Urinary bladder (tissue), 4 donors: Measurements from ENCODE around the gene NEU2. TPM values are rescaled to one million over a fixed set of nuclear protein-coding genes. Genes with fewer than 3 reads are reported as not detected.
"Not testable (repeated sequence)": the region's sequence is repeated elsewhere in the genome, so short reads cannot be mapped to it uniquely, and the experiment has no call there.

ENCODE experiments used
- DNase-seq: peaks from one replicate; pipeline ENCODE4 v3.0.0-alpha.2; 2015; ENCODE audit errors: extremely low spot score
- H3K27ac ChIP-seq: one replicate; pipeline ENCODE4 v1.5.1; 2013; ENCODE audit warnings: low read depth, mild to moderate bottlenecking, moderate library complexity
- H3K36me3 ChIP-seq: one replicate; pipeline ENCODE4 v1.6.1; 2013; ENCODE audit warnings: mild to moderate bottlenecking, moderate library complexity; ENCODE audit not compliant: insufficient read depth
- H3K4me1 ChIP-seq: one replicate; pipeline ENCODE4 v1.6.1; 2013; ENCODE audit warnings: mild to moderate bottlenecking, moderate library complexity; ENCODE audit not compliant: insufficient read depth
- H3K4me3 ChIP-seq: one replicate; pipeline ENCODE4 v1.5.1; 2013; ENCODE audit warnings: low read depth, low read length
- WGBS: extraction: QIAGEN DNeasy Blood & Tissue Kit; methylation state at CpG from one replicate; pipeline ENCODE4 v1.1.7; 2013; 5-methylcytosine and 5-hydroxymethylcytosine counted together
- polyA plus RNA-seq: library from polyadenylated mRNA; stranded (reverse); fragments of 200-250 nt; gene quantifications from one replicate; pipeline ENCODE4 v1.2.3, GENCODE V29; 2013
- total RNA-seq: library from RNA; depleted of rRNA; stranded (reverse); fragments of >200 nt; gene quantifications from one replicate; pipeline ENCODE4 v1.2.3, GENCODE V29; 2014
- donor health status: healthy with polysubstance abuse.
- donor health status: healthy.

NEU2 gene
- total and polyA plus RNA-seq, 2 donors, result not detected

DNA sequence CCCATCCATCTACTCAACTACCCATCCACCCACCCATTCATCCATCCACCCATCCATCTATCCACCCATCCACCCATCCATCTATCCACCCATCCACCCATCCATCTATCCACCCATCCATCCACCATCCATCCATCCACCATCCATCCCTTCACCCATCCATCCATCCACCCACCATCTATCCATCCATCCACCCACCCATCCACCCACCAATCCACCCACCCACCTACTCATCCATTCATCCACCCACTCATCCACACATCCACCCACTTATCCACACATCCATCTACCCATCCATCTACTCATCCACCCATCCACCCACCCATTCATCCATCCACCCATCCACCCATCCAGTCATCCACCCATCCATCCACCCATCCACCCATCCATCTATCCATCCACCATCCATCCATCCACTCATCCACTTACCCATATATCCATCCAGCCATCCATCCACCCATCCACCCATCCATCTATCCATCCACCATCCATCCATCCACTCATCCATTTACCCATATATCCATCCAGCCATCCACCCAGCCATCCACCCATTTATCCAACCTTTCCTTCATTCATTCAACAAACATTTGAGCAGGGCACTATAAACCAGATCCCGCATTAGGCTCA lies 17.3 kb upstream of the NEU2 start:
- DNase-seq, result no peak
- 95% methylated on average over 1 of the region's 1 CpG for WGBS

DNA sequence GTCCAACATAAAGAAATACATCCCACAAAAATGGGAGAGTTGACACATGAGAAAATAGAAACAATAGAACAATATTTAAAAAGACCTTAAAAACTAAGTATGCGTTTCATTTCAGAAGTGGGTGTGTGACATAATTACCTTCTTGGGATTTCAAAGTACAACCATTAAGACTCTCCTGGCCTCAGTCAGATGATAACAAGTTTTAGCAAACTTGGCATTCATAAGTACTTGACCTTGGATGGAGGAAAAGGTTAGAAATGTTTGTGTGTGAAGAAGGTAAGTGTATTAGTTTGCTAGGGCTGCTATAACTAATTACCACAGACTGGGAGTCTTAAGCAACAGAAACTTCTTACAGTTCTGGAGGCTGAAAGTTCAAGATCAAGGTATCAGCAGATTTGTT lies 14.5 kb upstream of the NEU2 start:
- no peak for DNase-seq
- 96% methylated on average over 1 of the region's 1 CpG for WGBS
- Histone ChIP-seq H3K27ac (no peak overlapping the region), H3K4me3 (no peak overlapping the region), H3K4me1 (no peaks in the 10 kb centered on the region), H3K36me3 (peaks cover 1% of the 10 kb centered on the region)

More for the DNA sequence above, 17.3 kb upstream of the NEU2 start:
- no peak overlapping the region for H3K27ac ChIP-seq
- H3K4me1 ChIP-seq, result no peaks in the 10 kb centered on the region
- H3K4me3 ChIP-seq, result no peak overlapping the region
- peaks cover 1% of the 10 kb centered on the region for H3K36me3 ChIP-seq

DNA sequence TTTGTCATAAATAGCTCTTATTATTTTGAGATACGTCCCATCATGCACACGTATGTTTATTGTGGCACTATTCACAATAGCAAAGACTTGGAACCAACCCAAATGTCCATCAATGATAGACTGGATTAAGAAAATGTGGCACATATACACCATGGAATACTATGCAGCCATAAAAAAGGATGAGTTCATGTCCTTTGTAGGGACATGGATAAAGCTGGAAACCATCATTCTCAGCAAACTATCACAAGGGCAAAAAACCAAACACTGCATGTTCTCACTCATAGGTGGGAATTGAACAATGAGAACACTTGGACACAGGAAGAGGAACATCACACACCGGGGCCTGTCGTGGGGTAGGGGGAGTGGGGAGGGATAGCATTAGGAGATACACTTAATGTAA lies 12.9 kb upstream of the NEU2 start:
- WGBS, result 94% methylated on average over 4 of the region's 4 CpGs
- not testable (repeated sequence) for H3K4me1 ChIP-seq, DNase-seq, H3K4me3 ChIP-seq, H3K36me3 ChIP-seq, H3K27ac ChIP-seq

DNA sequence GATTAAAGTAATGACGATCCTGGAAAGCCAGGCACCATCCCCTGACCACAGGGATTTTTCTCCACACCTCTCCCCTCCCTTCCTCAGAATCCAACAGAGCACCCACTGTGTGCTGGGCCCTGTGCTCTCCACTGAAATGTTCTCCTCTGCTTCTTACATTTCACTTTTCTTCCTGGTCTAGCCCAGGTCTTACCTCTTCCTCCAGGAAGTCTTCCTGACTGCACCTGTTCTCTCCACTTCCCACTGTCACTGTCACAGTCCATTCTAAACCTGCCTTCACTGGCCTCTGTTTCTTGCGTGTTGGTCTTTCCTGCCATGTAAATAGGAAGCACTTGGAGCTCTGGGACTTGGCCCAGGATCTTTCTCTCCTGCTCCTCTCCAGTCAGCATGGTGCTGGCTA lies 12.0 kb upstream of the NEU2 start:
- Histone ChIP-seq H3K4me1 (no peaks in the 10 kb centered on the region), H3K36me3 (peaks cover 1% of the 10 kb centered on the region), H3K4me3 (no peak overlapping the region), H3K27ac (no peak overlapping the region)
- WGBS, result 80% methylated on average over 2 of the region's 2 CpGs
- no peak for DNase-seq

DNA sequence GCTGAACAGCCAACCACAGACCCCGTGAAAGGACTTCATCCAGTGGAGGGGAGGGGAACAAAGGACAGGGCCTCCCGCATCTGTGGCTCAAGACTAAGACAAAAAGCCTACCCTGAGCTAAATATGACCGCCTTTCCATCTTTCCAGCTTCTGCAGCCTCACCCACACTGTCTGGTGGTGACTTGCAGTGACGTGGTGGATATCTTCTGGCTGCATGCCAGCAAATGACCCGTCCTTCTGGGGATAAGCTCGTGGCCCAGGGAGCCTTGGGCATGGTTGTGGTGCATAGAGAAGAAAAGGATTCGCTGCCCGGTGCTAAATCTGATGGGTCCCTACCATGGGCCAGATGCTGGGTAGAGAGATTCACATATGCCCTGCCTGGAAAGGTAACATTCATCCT lies 10.7 kb upstream of the NEU2 start:
- H3K27ac ChIP-seq, result no peak overlapping the region
- no peak overlapping the region for H3K4me3 ChIP-seq
- no peaks in the 10 kb centered on the region for H3K4me1 ChIP-seq
- 67% methylated on average over 8 of the region's 8 CpGs for WGBS
- H3K36me3 ChIP-seq, result peaks cover 1% of the 10 kb centered on the region
- DNase-seq, result no peak

DNA sequence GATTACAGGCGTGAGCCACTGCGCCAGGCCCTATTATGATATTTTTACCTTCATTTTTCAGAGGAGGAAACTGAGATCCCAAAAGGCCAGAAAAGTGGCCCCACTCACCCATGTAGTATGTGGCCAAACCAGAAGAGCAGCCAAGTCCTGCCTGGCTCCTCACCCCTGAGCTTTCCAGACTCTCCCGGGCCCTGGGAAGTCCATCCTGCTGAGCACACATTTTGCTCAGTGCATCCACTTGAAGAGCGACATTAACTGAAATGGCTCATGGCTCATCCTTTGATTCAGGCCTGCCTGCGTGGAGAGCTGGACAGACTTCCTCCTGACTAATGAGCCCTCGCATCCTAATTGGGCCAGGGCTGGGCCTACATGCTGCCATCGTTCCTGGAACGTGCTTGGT lies 9.9 kb upstream of the NEU2 start:
- Histone ChIP-seq H3K27ac (no peak overlapping the region), H3K36me3 (peaks cover 1% of the 10 kb centered on the region), H3K4me3 (no peak overlapping the region), H3K4me1 (no peaks in the 10 kb centered on the region)
- 90% methylated on average over 8 of the region's 8 CpGs for WGBS
- no peak for DNase-seq

DNA sequence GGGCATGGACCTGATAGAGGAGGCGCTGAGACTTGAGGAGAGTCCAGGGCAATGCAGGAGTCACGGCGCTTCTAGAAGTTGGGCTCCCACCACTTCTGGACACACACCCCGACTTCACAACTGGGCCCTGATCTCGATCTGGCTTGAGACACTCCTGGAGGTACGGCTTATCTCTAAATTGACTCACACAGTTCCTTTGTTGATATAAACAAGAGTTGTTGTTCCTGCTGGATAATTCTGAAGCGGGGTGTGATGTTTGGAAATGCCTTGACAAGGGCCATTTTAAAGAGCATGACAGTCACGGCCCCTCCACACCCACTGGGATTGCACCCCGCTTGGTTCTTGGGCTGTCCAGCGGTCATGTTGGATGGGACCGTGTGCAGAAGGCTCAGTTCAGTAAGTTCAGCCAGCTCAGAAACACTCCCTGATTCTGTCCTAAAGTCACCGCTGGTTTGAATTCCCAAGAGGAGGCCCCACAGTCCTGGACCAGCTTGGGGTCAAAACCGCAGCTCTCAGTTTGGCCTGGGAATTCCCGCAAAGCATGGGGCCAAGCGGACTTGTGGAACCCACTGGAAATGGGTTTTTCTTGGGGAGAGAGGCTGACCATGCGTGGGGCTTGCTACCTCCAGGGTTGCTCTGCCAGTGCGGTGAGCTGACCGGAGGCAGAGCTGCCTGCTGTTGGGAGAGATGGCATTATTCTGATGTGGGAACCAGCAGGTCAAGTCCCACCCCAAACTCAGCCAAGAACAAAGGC lies 9.3 kb upstream of the NEU2 start:
- no peak for DNase-seq
- Histone ChIP-seq H3K27ac (no peak overlapping the region), H3K4me3 (no peak overlapping the region), H3K4me1 (no peaks in the 10 kb centered on the region), H3K36me3 (no peaks in the 10 kb centered on the region)
- 88% methylated on average over 18 of the region's 18 CpGs for WGBS

DNA sequence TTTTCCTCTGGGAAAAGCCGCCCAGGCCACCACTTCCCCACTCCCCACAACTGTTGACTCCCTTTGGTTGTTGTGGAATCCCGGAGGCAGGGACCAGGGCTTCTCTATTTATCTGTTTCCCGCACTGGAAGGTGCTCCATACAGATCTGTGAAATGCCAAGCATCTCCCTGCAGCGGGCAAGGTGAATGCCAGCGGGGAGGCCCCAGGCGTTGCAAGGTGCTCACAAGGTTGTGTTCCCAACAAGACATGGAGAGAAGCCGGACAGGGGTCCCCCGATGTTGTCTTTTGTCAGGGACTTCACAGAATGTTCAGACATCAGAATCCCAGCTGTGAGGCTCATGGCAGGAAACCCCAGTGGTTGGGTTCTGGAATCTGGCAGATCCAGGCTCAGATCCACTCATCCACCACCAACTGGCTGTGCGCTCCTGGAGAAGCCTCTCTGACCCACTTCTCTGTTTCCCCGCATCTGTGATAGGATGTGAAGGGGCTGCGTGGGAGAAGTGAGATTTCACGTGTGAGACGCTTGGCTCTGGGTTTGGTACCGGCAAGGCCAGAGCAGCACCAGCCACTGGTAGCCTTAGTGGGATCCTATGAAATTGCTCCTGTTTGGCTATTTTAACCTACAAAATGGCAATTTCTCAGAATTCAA lies 8.6 kb upstream of the NEU2 start:
- WGBS, result 93% methylated on average over 14 of the region's 14 CpGs
- DNase-seq, result no peak
- Histone ChIP-seq H3K4me1 (no peaks in the 10 kb centered on the region), H3K36me3 (no peaks in the 10 kb centered on the region), H3K27ac (no peak overlapping the region), H3K4me3 (no peak overlapping the region)

DNA sequence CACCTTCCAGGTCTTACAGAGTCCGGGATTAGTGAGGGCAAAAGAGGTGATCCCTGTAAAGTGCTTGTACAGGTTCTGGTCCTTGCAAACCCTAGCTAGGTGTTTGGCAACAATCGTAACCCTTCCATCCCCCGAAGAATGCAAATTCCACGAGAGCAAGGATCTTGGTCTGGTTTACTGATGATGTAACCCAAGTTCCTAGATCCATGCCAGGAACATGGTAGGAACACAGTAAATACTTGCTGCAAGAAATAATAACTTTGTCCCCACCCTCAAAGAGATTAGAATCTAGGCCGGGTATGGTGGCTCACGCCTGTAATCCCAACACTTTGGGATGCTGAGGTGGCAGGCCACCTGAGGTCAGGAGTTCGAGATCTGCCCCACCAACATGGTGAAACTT lies 6.8 kb upstream of the NEU2 start:
- 81% methylated on average over 7 of the region's 7 CpGs for WGBS
- no peak overlapping the region for H3K4me3 ChIP-seq
- no peak for DNase-seq
- H3K36me3 ChIP-seq, result no peaks in the 10 kb centered on the region
- H3K4me1 ChIP-seq, result no peaks in the 10 kb centered on the region
- H3K27ac ChIP-seq, result no peak overlapping the region

DNA sequence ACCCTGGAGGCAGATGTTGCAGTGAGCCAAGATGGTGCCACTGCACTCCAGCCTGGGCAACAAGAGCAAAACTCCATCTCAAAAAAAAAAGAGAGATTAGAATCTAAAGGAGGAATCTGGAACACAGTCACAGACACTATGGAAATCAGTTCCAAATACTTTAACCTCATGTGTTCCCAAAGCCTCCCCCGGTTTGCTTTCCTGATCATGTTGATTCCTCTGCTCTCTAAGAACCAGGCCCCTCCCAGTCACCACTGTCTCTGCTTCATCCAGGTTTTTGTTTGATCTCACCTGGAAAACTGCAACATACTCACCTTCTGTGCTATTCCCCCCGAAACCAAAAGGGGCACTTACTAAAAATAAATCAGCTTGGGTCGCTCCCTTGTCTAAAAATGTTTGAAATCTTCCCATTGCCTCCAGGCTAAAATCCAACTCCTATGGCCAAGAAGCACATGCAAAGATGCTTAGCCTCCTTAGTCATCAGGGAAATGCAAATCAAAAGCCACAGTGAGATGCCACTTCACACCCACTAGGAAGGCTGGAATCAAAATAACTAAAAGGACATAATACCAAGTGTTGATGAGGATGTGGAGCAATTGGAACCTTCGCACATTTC lies 6.2 kb upstream of the NEU2 start:
- DNase-seq, result no peak
- Histone ChIP-seq H3K27ac (no peak overlapping the region), H3K36me3 (no peaks in the 10 kb centered on the region), H3K4me3 (no peak overlapping the region), H3K4me1 (no peaks in the 10 kb centered on the region)
- WGBS, result 76% methylated on average over 4 of the region's 4 CpGs

DNA sequence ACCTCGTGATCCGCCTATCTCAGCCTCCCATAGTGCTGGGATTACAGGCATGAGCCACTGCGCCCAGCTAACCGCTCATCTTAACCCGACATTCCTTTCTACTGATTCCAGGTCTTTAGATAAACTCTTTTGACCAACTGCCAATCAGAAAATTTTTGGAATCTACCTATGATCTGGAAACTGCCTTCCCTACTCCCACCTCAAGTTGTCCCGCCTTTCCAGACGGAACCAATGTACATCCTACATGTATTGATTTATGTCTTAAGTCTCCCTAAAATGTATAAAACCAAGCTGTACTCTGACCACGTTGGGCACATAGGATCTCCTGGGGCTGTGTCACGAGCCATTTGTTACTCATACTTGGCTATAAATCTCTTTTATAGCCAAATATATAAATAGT lies 3.2 kb upstream of the NEU2 start:
- 90% methylated on average over 9 of the region's 9 CpGs for WGBS
- Histone ChIP-seq H3K36me3 (no peaks in the 10 kb centered on the region), H3K27ac (no peak overlapping the region), H3K4me1 (no peaks in the 10 kb centered on the region), H3K4me3 (no peak overlapping the region)
- DNase-seq, result no peak

DNA sequence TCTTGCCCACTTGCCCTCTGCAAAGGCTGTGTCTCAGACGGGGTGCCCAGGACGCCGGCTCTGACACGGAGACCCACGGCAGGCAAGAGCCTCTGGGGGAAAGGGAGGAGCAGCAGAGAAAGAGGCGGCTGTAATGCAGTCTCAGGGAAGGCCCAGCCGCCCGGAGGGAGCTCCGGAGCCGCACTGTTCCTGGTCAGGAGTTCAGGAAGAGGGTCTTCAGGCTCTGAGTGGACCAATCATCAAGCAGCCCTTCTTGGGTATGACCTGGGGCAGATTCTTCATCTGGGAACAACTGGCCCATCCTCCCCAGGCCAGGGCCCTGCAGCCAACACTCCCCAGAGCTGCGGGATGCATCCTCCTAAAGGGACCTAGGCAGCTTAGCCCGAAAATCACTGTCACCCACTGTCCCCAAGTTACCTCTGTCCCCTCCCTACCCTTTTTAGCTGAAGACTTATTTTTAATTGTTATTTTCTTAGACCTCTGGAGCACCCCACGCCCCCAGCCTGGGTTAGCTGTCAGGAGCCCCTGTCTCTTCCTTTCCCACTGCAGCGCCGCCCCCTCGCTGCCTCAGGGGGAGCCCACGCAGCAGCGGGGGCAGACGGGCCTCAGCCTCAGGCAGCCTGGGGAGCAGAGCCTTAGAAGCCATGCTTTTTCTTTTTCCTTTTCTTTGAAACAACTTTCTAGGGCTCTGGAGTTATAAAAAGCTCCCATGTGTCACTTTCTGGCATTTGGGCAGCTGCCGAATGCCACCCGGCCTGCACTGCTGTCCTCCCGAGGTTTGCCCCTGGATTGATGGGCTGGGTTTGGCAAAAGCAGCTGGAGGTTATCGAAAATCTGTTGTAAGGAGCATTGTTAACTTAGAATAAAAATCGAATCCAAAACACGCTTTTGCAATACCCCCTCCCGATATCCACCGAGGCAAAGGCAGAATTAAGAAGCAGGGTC lies 644 bp upstream of the NEU2 start:
- H3K27ac ChIP-seq, result no peak overlapping the region
- no peaks in the 10 kb centered on the region for H3K4me1 ChIP-seq
- WGBS, result 74% methylated on average over 27 of the region's 27 CpGs
- H3K4me3 ChIP-seq, result no peak overlapping the region
- no peaks in the 10 kb centered on the region for H3K36me3 ChIP-seq
- DNase-seq, result no peak

DNA sequence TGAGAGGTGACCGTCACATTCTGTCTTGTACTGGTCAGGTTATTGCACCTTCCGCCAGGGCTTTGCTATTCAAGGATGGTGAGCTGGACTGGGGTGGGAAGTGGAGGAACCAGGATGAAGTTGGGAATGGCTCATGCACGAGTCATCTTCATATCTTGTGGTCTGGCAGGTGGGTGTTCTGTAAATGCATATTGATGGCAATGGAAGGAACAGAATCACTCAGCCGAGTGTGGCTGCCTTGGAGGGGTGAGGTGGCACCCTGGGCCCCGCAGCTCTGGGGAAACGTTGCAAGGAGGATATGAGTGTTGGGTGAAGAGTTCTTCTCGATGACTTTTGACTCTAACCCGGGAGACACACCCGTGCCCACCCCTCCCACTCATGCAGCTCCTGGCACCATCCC lies 1.2 kb downstream of the NEU2 start:
- Histone ChIP-seq H3K27ac (no peak overlapping the region), H3K4me3 (no peak overlapping the region), H3K4me1 (no peaks in the 10 kb centered on the region), H3K36me3 (no peaks in the 10 kb centered on the region)
- WGBS, result 88% methylated on average over 9 of the region's 9 CpGs
- DNase-seq, result no peak
